K562 (cell line): Measurements from ENCODE around the gene NT5C3B. TPM values are rescaled to one million over a fixed set of nuclear protein-coding genes. Genes with fewer than 3 reads are reported as not detected.

Experiments used
- E2F6 ChIP-seq, 2 experiments: IDR thresholded peaks; 2 replicates each; pipeline ENCODE4 v1.6.1; 2011; ENCODE audit warnings: borderline replicate concordance in 1 of 2, control low read depth in 1 of 2, low read depth in 1 of 2, low read length in 1 of 2, mild to moderate bottlenecking in 1 of 2, mixed read lengths in 1 of 2, moderate library complexity in 1 of 2; ENCODE audit not compliant: insufficient read depth in 1 of 2, insufficient read length in 1 of 2, poor library complexity in 1 of 2, severe bottlenecking in 1 of 2; ENCODE audit errors: extremely low read depth in 1 of 2
- HDAC8 ChIP-seq: fragments of 450-650 bp; IDR thresholded peaks from 2 replicates; pipeline ENCODE4 v1.6.1; 2016; ENCODE audit warnings: mild to moderate bottlenecking, missing genetic modification characterization, moderate library complexity, missing compliant biosample characterization
- KLF13 ChIP-seq: fragments of 450-650 bp; IDR thresholded peaks from 2 replicates; pipeline ENCODE4 v1.6.1; 2016; ENCODE audit warnings: missing genetic modification characterization, low read depth, mild to moderate bottlenecking, missing compliant biosample characterization, moderate library complexity, borderline replicate concordance
- SIN3A ChIP-seq, 2 experiments: fragments of 150-350 bp in 1 of 2; IDR thresholded peaks; 2 replicates each; pipeline ENCODE4 v1.6.1; 2011 to 2016; ENCODE audit warnings: borderline replicate concordance in 2 of 2, low read depth in 2 of 2, low read length in 2 of 2, mild to moderate bottlenecking in 2 of 2, moderate library complexity in 2 of 2; ENCODE audit not compliant: control insufficient read depth in 1 of 2
- SMAD2 ChIP-seq: fragments of 150-350 bp; IDR thresholded peaks from 2 replicates; pipeline ENCODE4 v1.6.1; 2014; ENCODE audit warnings: low read depth, mild to moderate bottlenecking, low read length
- TAF1 ChIP-seq: IDR thresholded peaks from 2 replicates; pipeline ENCODE4 v1.6.1; 2011; ENCODE audit warnings: mild to moderate bottlenecking, low read length, moderate library complexity; ENCODE audit not compliant: insufficient read depth, control insufficient read depth, severe bottlenecking; ENCODE audit errors: extremely low read depth
- UBTF ChIP-seq, 2 experiments: IDR thresholded peaks; 2 replicates each; pipeline ENCODE4 v1.6.1; 2012; ENCODE audit warnings: improper control_type of control experiment in 2 of 2, low read depth in 2 of 2, low read length in 2 of 2, borderline replicate concordance in 1 of 2
- XRCC5 ChIP-seq: fragments of 200-400 bp; formaldehyde crosslinking; IDR thresholded peaks from 2 replicates; pipeline ENCODE4 v1.6.1; 2017; ENCODE audit warnings: low read depth, mild to moderate bottlenecking, low read length
- ZNF407 ChIP-seq: fragments of 450-650 bp; IDR thresholded peaks from 2 replicates; pipeline ENCODE4 v1.6.1; 2016; ENCODE audit warnings: low read depth
- ZNF511 ChIP-seq: sonication (generic); formaldehyde crosslinking; IDR thresholded peaks from 2 replicates; pipeline ENCODE4 v1.8.0; 2022; ENCODE audit warnings: mild to moderate bottlenecking, missing genetic modification reagents
- ZNF551 ChIP-seq: fragments of 250-450 bp; sonication (Bioruptor Pico); IDR thresholded peaks from 2 replicates; pipeline ENCODE4 v1.5.0; 2021; ENCODE audit warnings: mild to moderate bottlenecking, moderate library complexity
- ZNF780A ChIP-seq: fragments of 250-450 bp; sonication (Bioruptor Pico); IDR thresholded peaks from 2 replicates; pipeline ENCODE4 v1.5.0; 2021; ENCODE audit warnings: mild to moderate bottlenecking
- polyA plus RNA-seq, 8 experiments: library from polyadenylated mRNA; depleted of rRNA in 4 of 8; stranded (reverse) in 5 of 8; unstranded in 3 of 8; fragments of >200 nt; fragmentation: Nextera tagmentation in 2 of 8; fragmentation: Illumina TruSeq in 1 of 8; extraction: Ambion mirVana in 2 of 8; extraction: Trizol in 1 of 8; gene quantifications; 2 replicates each; pipeline versions ENCODE4 v1.2.1 to v1.2.3, GENCODE V29; 2011 to 2014; ENCODE audit warnings: inconsistent platforms in 1 of 8, missing spikeins in 1 of 8
- total RNA-seq, 7 experiments: library from RNA; depleted of rRNA in 6 of 7; stranded (reverse); fragments of >200 nt in 6 of 7; fragmentation: Illumina TruSeq in 2 of 7; extraction: Trizol in 2 of 7; gene quantifications; 2 replicates each; pipeline versions ENCODE4 v1.2.1 to v1.2.3, GENCODE V29; 2011 to 2021; ENCODE audit warnings: low replicate concordance in 1 of 7

The NT5C3B gene
- total and polyA plus RNA-seq, 9 of the 15 experiments (the other 6 are each of a cell fraction or from before 2014, with no cell fraction given) = 2.0 to 166 (median 85.0) TPM

GRCh38 chr17:41811549-41812380 lies 24.3 kb downstream of the NT5C3B start, which contains the start of gene P3H4 (continued):
- TF ChIP-seq XRCC5 = 0 out of 2 replicates have a peak, but pooled peaks have one; percentile 63
- TF ChIP-seq ZNF780A (CRISPR knock-in tag) = no peak
- TF ChIP-seq KLF13 (tag) = no peak
- TF ChIP-seq ZNF551 (CRISPR knock-in tag) = no peak
- TF ChIP-seq ZNF407 = no peak
- 0 out of 4 replicates have a peak, but pooled peaks of 1 of the 2 experiments have one; percentile 36 for TF ChIP-seq UBTF (IDR thresholded peaks at IDR 0.05; ENCODE audit: borderline replicate concordance in 1 of 2, low read depth in 2 of 2, low read length in 2 of 2)
- no peak for TF ChIP-seq SMAD2
- no peak for TF ChIP-seq TAF1
- TF ChIP-seq HDAC8 (tag) = peak; percentile 75
- TF ChIP-seq E2F6 (IDR thresholded peaks at IDR 0.05; ENCODE audit: borderline replicate concordance in 1 of 2, extremely low read depth in 1 of 2, insufficient read depth in 1 of 2, insufficient read length in 1 of 2, low read depth in 1 of 2, low read length in 1 of 2, poor library complexity in 1 of 2, severe bottlenecking in 1 of 2) = peak; percentile 78 to 89
- no peak for TF ChIP-seq ZNF511
- peak in 1 of 2 experiments; percentile 20; a peak in 1 of 4 replicates for TF ChIP-seq SIN3A (IDR thresholded peaks at IDR 0.05; ENCODE audit: borderline replicate concordance in 2 of 2, control insufficient read depth in 1 of 2, low read depth in 2 of 2, low read length in 2 of 2)
